ENCODE data around the gene LPAR3.

LPAR3 gene

GRCh38 chr1:84802567-84803232 lies 90.3 kb downstream of the LPAR3 start:
- no peak for TF ChIP-seq ZFX (IDR thresholded peaks at IDR 0.05; ENCODE audit: borderline replicate concordance)
- TF ChIP-seq CTCF (IDR thresholded peaks at IDR 0.05): no peak

DNA sequence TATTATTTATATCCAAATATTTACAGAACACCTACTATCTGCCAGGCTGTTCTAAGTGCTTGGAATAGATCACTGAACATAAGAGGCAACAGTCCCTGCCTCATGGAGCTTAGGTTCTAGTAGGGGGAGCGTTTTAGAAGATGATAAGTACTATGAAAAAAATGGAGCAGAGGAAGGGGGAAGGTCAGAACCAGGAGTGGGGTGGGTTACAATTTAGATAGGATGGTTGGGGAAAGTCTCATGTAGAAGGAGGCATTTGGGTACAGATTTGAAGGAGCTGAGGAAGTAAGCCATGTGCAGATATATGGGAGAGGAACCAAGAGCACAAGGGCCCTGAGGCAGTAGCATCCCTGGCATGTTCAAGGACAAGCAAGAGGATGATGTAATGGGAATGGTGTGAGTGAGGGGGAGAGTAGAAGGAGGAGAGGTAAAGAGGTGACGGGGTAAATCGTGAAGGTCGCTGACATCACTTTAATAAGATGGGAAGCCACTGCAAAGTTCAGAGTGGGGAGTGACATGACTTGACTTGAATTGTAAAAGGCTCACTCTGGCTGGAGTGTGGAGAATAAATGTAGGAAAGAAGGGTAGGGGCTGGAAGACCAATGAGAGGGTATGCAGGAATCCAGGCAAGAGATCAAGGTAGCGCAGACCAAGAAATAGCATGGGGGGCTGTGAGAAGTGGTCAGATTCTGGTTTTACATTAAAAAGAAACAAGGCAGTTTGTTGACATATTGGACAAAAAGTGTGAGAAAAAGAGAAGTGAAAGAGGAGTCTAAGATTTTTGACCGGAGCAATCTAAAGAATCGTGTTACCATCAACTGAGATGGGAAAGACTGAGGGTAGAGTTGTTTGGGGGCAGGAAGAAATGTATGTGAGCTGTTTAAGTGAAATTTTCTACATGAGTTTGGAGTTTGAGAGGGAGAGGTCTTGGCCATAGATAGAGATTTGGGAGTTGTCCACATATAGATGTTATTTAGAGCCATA lies 92.6 kb downstream of the LPAR3 start:
- TF ChIP-seq ZFX (IDR thresholded peaks at IDR 0.05; ENCODE audit: borderline replicate concordance) (no peak), CTCF (IDR thresholded peaks at IDR 0.05) (no peak)
- H3K27ac ChIP-seq: no peak overlapping the region

More at GRCh38 chr1:84802567-84803232, 90.3 kb downstream of the LPAR3 start:
- no peak overlapping the region for H3K27ac ChIP-seq

- TF ChIP-seq ZFX (IDR thresholded peaks at IDR 0.05; ENCODE audit: borderline replicate concordance) (no peak), CTCF (IDR thresholded peaks at IDR 0.05) (no peak)
- H3K27ac ChIP-seq: no peak overlapping the region
Measured at GRCh38 chr1:84797603-84798002, 95.4 kb downstream of the LPAR3 start.

DNA sequence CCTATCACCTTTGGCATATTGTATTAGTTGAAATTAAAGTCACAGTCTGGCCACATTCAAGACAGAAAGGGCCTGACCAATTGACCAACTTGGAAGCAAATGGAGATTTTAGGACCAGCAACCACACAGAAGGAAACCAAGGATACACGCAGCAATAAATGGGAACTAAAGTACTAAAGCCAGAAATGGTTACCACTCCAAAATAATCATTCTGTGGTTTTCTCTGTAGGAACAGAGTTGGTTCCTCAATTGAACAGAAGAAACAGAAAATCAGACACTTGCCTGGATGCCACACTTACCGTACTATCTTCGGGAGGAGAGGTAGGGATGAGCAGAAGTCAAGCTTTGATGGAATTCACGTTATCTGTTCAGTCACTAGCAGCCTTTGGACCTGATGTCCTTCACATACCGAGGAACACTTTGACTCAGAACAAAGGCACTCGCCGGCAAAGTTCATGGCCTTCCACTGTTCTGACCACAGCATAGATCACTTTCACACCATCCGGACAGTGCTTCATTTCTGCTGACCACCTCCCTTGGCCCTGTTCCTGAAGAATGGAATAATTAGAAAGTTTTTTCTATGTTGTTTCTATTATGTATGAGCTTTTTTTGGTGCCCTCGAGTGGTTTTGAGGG lies 96.9 kb downstream of the LPAR3 start:
- no peak overlapping the region for H3K27ac ChIP-seq
- TF ChIP-seq ZFX (IDR thresholded peaks at IDR 0.05; ENCODE audit: borderline replicate concordance) (no peak), CTCF (IDR thresholded peaks at IDR 0.05) (no peak)

DNA sequence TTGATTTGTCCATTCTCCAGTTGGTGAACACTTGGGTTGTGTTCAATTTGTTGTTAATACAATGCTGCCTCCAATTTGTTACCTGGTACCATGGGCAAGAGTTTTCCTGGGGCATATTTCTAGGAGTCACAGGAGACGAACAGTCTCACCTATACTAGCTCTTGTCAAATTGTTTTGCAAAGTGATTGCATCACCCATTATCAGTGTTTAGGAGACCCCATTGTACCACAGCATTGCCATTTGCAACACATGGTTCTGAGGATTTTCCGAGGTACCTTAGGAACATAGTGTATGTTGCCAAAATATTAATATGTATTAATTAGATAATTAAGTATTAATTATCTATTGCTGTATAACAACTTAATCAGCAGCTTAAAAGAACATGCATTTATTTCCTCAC lies 97.8 kb downstream of the LPAR3 start:
- H3K27ac ChIP-seq: no peak overlapping the region

DNA sequence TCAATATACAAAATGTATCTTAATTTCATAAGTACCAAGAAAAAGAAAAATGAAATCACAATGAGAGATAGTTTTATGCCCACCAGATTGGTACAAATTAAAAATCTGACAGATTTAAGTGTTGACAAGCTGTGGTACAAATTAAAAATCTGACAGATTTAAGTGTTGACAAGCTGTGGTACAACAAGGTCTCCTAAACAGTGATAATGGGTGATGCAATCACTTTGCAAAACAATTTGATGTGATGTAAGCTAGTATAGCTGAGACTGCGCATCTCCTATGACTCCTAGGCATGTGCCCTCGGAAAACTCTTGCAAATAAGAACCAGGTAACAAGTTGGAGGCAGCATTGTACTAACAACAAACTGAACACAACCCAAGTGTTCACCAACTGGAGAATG lies 100.6 kb downstream of the LPAR3 start:
- TF ChIP-seq ZFX (IDR thresholded peaks at IDR 0.05; ENCODE audit: borderline replicate concordance) (no peak), CTCF (IDR thresholded peaks at IDR 0.05) (no peak)
- H3K27ac ChIP-seq: no peak overlapping the region

More for the DNA sequence above, 97.8 kb downstream of the LPAR3 start:
- TF ChIP-seq ZFX (IDR thresholded peaks at IDR 0.05; ENCODE audit: borderline replicate concordance) (no peak), CTCF (IDR thresholded peaks at IDR 0.05) (no peak)

Data from 22Rv1 (cell line).